Vagina (tissue), 2 donors: Measurements from ENCODE around the gene KCNG2.

Experiments used
- POLR2AphosphoS5 ChIP-seq, 2 donors: sonication (generic); formaldehyde crosslinking; IDR thresholded peaks; one replicate each; pipeline ENCODE4 v1.9.0; 2017; ENCODE audit warnings: antibody characterized with exemption in 2 of 2, mild to moderate bottlenecking in 2 of 2, low read depth in 1 of 2; ENCODE audit not compliant: insufficient read depth in 1 of 2
- TF ChIP-seq, protein P1 (sequence below), 3 experiments: fragments of 450-650 bp in 2 of 3; fragments of 200-600 bp in 1 of 3; sonication (generic) in 1 of 3; IDR thresholded peaks; one replicate each; pipeline ENCODE4 v1.5.1; 2017 to 2019; ENCODE audit warnings: antibody characterized with exemption in 3 of 3, mild to moderate bottlenecking in 2 of 3, moderate library complexity in 2 of 3

DNA sequence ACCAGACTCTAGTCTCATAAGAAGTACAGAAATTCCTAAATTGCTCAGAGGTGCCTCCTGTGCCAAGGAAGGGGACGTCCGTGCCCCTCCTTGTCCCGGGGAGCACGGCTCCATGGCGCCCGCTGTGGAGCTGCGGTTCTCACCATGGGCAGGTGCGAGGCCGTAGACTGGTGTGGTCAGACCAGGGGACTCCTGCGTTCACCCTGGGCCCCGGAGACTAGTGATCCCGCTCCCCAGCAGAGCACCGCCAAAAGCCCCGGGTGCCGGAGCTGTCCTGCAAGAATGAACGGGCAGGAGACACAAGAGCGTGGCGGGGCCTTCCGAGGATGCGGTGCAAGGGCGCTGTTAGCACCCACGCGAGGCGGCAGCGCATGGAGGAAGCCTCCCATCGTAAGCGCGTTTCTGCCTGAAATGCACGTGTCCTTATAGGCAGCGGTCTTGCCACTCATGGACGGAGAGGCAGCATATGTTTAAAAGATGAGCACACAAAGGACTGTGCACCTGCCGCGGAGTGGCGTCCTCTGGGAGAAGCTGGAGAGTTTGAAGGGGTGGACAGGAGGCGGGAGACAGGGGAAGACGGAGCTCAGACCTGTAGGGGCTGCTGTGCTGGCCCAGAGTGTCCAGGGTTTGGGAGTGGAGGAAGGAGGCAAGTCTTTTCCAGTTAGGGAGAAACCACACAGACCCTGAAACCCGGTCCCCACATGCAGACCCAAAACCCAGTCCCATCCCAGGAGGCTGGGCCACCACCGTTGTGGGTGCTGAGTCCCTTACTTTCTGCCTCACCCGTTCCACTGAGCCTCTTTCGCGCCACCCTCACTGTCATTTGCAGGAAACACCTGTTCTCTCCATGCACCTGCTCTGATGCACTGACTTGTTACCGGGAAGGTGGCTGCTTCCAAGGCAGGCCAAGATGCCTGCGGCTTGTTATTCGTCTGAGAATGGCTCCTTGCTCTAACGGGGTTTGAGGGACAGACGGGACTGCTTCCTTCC, 7.5 kb upstream of the KCNG2 start:
- TF ChIP-seq, protein P1, sequence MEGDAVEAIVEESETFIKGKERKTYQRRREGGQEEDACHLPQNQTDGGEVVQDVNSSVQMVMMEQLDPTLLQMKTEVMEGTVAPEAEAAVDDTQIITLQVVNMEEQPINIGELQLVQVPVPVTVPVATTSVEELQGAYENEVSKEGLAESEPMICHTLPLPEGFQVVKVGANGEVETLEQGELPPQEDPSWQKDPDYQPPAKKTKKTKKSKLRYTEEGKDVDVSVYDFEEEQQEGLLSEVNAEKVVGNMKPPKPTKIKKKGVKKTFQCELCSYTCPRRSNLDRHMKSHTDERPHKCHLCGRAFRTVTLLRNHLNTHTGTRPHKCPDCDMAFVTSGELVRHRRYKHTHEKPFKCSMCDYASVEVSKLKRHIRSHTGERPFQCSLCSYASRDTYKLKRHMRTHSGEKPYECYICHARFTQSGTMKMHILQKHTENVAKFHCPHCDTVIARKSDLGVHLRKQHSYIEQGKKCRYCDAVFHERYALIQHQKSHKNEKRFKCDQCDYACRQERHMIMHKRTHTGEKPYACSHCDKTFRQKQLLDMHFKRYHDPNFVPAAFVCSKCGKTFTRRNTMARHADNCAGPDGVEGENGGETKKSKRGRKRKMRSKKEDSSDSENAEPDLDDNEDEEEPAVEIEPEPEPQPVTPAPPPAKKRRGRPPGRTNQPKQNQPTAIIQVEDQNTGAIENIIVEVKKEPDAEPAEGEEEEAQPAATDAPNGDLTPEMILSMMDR (IDR thresholded peaks at IDR 0.05), result no peak
- no peak for TF ChIP-seq POLR2AphosphoS5 (IDR thresholded peaks at IDR 0.05; ENCODE audit: insufficient read depth in 1 of 2, low read depth in 1 of 2)
